GM21825 (cell line): Measurements from ENCODE around the gene TRHDE.

Source experiments
- ATAC-seq: cut with Tn5 transposase; IDR thresholded peaks from one replicate; pipeline ENCODE4 v1.9.1; 2021; ENCODE audit warnings: mild to moderate bottlenecking, moderate library complexity; ENCODE audit not compliant: unreplicated experiment

The TRHDE gene, protein sequence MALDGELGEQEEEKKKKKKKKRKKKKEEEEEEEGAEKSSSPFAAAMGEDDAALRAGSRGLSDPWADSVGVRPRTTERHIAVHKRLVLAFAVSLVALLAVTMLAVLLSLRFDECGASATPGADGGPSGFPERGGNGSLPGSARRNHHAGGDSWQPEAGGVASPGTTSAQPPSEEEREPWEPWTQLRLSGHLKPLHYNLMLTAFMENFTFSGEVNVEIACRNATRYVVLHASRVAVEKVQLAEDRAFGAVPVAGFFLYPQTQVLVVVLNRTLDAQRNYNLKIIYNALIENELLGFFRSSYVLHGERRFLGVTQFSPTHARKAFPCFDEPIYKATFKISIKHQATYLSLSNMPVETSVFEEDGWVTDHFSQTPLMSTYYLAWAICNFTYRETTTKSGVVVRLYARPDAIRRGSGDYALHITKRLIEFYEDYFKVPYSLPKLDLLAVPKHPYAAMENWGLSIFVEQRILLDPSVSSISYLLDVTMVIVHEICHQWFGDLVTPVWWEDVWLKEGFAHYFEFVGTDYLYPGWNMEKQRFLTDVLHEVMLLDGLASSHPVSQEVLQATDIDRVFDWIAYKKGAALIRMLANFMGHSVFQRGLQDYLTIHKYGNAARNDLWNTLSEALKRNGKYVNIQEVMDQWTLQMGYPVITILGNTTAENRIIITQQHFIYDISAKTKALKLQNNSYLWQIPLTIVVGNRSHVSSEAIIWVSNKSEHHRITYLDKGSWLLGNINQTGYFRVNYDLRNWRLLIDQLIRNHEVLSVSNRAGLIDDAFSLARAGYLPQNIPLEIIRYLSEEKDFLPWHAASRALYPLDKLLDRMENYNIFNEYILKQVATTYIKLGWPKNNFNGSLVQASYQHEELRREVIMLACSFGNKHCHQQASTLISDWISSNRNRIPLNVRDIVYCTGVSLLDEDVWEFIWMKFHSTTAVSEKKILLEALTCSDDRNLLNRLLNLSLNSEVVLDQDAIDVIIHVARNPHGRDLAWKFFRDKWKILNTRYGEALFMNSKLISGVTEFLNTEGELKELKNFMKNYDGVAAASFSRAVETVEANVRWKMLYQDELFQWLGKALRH

DNA sequence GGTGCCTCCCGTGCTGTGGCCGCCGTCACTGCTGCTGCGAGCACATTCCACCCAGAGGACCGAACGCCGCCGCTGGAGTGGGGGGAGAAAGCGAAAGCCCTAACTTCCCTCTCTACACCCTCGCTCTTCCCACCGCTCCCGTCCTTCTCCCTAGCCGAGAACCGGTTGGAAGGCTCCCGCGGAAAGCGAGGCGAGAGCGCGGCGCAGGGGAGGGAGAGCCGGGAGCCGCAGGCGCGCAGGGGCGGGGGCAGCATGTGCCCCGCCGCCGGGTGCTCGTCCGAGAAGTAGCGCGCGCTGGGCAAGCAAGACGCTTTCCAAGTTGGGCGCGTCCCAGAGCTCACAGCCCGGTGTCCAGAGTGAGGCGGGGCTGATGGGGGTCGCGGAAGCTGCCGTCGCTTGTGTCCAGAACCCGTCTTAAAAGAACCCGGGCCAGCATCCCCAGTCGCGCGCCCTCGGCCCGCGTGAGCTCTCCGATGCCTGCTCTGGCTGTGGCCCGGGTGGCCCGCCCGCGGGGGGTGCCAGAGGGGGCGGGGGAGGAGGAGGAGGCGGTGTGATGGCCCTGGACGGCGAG, at the start of gene TRHDE:
Gene TRHDE (plus strand): TSS at position 280 of the 571 bp plus-strand sequence. CDS start 274 bp downstream, at position 554.
- ATAC-seq = no peak

- no peak for ATAC-seq
Observed at GRCh38 chr12:72226510-72226909, 45.7 kb upstream of the TRHDE start.

DNA sequence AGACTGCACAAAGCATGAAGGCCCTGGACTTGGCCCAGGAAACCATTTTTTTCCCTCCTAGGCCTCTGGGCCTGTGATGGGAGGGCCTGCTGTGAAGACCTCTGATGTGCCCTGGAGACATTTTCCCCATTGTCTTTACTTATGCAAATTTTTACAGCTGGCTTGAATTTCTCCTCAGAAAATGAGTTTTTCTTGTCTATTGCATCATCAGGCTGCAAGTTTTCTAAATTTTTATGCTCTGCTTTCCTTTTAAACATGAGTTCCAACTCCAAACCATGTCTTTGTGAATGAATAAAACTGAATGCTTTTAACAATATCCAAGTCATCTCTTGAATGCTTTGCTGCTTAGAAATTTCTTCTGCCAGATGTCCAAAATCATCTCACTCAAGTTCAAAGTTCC, 43.7 kb upstream of the TRHDE start:
- no peak for ATAC-seq

- no peak for ATAC-seq
Observed at GRCh38 chr12:72230589-72230988, 41.6 kb upstream of the TRHDE start.

DNA sequence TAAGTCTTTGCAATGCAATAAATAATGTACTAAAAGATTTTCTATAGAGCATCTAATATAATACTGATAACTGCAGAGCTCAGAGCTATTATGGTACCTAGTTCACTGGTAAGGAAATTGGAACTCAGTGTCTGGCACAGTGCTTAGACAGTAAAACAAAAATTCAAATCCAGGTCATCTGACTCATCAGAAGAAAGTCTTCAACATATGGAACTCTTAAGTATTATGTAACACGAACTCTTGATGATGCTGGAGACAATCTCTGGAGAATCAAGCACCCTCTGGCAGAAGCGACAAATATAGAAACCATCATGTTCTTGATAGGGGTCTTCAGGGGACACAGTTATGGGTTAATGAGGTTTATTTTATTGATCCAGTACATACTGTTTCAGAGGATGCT, 37.3 kb upstream of the TRHDE start:
- ATAC-seq = no peak

DNA sequence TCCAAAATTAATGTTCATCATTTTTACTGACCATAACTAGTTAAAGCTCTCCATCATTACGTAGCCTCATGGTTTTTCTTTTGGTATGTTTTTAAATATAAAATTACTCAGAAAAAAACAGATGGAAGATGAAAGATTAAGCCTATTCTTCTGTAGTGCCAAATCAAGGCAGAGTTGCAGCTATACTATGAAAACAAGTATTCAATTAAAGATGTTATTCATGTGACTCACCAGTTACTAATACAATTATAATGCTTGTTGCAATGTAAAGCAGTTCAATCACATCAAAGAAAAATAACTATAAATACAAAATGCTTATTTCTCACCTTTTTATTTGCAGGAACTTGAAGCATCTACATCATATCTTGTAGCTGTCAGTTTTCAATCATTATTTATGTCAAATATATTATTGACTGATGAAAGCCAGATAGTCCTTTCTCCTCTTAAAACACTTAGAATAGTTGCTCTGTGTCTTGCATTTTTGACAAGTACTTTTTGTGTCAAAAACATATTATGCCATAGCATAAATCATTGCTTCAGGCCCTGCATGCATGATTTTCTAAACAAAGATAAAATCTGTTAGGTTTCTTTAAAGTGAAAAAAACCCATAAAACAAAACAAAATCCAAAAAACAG, 36.0 kb upstream of the TRHDE start:
- no peak for ATAC-seq

DNA sequence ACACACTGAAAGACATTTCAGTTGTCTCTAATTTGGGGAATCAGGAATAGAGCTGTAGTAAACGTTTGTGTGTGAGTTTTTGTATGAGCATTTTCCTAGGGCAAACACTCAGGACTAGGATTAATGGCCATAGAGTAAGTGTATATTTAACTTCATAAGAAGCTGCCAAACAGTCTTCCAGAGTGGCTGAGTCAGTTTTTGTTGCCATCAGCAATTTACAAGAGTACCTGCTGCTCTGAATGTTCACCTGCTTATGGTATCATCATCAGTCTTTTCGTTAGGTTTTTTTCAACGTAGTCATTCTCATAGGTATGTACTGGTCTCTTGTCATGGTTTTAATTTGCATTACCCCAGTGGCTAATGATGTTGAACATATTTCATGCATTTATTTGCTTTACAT, 30.6 kb upstream of the TRHDE start:
- ATAC-seq = no peak

DNA sequence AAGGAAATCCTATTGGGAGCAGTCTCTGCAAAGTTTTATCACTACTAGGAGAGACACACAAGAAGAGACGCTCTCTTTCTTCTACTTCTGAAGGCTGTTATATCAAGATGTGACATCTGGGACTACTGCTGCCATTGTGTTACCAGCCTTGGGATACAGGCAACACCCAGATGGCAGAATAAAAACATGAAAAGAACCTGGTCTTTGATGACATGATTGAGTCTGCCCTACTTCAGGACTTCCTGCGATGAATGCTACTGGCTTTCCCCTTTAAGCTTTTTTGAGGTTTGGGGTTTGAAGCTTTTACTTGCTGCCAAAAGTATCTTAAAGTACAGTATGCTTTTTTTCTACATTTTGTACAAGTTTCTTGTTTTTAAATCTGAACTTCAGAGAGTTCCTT, 29.2 kb upstream of the TRHDE start:
- ATAC-seq = no peak

- ATAC-seq = no peak
Observed at GRCh38 chr12:72246370-72246769, 25.8 kb upstream of the TRHDE start.

- no peak for ATAC-seq
Observed at GRCh38 chr12:72250346-72250745, 21.8 kb upstream of the TRHDE start.

- no peak for ATAC-seq
Observed at GRCh38 chr12:72256725-72257124, 15.4 kb upstream of the TRHDE start.

- no peak for ATAC-seq
Observed at GRCh38 chr12:72261885-72262284, 10.3 kb upstream of the TRHDE start.

- ATAC-seq = no peak
Observed at GRCh38 chr12:72264548-72265175, 7.5 kb upstream of the TRHDE start.

GRCh38 chr12:72267974-72268373, 4.2 kb upstream of the TRHDE start:
- no peak for ATAC-seq

- ATAC-seq = no peak
Observed at GRCh38 chr12:72268386-72268785, 3.8 kb upstream of the TRHDE start.

- ATAC-seq = no peak
Observed at GRCh38 chr12:72269491-72269890, 2.7 kb upstream of the TRHDE start.

DNA sequence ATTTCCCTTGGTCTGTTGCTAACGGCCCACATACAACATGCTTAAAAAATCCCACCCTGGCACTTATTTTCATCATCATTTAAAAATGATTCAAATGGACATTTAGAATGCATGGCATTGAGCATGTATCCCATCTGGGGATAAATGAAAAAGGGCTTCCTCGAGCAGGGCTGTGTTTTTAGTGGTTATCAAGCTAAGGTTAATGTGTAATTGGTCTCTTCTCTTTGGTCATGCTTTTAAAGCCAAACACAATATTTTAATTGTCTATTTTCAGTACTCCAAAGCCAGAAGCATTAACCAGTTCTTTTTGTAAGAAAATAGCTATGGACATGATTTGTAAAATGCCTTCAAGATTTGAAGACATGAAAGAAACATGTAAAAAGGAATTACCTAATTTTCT, 1.9 kb upstream of the TRHDE start:
- no peak for ATAC-seq

- no peak for ATAC-seq
Observed at GRCh38 chr12:72270961-72271360, 1.2 kb upstream of the TRHDE start.

DNA sequence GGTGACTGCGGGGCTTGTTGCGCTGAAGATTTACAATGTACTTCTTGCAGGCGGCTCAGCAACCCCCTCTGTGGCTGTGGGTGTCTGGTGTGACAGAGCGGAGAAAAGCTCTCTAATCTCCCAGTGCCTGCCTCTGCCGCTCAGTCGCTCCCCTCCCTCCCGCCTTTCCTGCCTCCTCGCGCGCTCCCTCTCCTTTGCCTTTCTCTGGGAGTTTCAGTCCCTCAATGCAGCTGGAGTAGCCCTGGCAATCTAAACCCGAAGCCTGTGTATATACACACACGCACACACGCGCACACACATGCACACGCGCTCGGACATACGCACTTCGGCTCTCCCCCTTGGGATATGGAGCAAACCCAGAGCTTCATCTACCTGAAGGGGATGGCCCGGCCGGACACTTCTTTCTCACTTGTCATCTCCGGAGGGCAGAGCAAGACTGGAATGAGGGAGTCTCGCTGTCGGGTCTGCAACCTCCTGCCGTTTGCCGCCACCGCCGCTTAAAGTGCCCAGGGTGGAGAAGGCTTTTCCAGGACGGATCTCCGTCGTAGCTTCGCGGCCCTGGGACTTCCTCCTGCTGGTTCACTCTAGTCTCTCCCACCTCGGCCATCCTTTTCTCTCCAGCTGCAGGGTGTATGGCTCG, 599 bp upstream of the TRHDE start:
- ATAC-seq = no peak
